Heart left ventricle (tissue), 13 donors: ENCODE measurements around the gene ENTPD8.

Source experiments
- POLR2A ChIP-seq, 2 donors: fragments of 450-650 bp; IDR thresholded peaks; one replicate each; pipeline ENCODE4 v1.6.1; 2017; ENCODE audit warnings: antibody characterized with exemption in 2 of 2, mild to moderate bottlenecking in 2 of 2, moderate library complexity in 2 of 2
- TF ChIP-seq, protein P1 (sequence below), 12 donors: fragments of 200-600 bp; sonication (generic) in 4 of 12; IDR thresholded peaks; one replicate each; pipeline versions ENCODE4 v1.5.0 to v1.8.0; 2018 to 2022; ENCODE audit warnings: antibody characterized with exemption in 12 of 12, mild to moderate bottlenecking in 5 of 12
- donor health status: ischemic (EF 13 %, LVEDD 7.1; RV severe dilation, severe dysfunction).
- donor health status: DM: no; HTN: yes; CAD: no.
- donor health status: DM: no; HTN: no; CAD: no.
- donor health status: ischemic (EF 25% LVEDD 6.9; RV normal size, moderate dysfunction).
- donor health status: ischemic (EF 25% LVEDD 5.7; RV mildly dilated, moderate dysfunction).
- donor health status: ischemic (EF 35%, LVEDD 5.7; RV mildly dilated, moderate dysfunction).
- donor health status: nonischemic (EF 11% LVEDD 7.7; RV severe dilation, severe dysfunction).
- donor health status: DM: yes; HTN: yes; CAD: no.
- donor health status: PGD.
- donor health status: ischemic (EF 29% LVEDD 5.4; RV normal size, mild dysfunction).
- donor health status: nonischemic (EF 23%, LVEDD 6.1; RV moderate dilation, normal function).

DNA sequence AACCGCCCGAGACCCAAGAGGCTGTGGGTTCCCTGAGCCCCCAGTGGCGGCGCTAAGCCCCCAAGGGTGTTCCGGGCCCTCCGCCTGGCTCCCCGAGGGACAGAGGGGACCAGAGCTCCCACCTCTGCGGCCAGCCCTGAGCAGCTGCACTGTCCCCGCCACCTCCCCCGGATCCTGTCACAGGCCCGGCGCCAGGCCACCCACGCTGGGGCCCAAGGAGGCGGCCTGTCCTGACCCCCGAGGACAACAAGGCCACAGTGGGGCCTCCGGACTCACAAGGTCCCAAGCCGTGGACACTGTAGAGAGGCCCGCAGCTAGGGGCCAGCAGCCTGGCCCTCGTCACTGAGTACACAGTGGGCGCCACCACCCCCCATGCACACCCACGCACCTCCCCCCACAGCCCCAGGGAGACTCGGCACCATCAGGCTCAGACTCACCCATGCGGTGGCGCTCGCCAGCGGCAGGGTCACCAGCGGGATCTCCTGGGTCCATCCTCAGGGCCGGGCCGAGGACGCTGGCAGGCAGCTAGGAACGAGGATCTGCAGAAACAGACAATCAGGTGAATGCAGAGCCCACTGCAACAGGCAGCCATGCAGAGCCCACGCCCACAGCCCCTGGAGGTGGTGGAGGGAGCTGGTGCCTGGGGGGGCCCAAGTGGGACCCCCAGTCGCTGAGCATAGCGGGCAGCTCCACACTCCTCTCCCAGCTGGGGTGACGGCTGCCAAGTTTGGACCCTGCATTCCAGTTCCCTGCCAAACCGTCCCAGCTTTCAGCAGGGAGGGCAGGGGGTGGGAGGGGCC lies 46.1 kb downstream of the ENTPD8 start:
- TF ChIP-seq, protein P1, sequence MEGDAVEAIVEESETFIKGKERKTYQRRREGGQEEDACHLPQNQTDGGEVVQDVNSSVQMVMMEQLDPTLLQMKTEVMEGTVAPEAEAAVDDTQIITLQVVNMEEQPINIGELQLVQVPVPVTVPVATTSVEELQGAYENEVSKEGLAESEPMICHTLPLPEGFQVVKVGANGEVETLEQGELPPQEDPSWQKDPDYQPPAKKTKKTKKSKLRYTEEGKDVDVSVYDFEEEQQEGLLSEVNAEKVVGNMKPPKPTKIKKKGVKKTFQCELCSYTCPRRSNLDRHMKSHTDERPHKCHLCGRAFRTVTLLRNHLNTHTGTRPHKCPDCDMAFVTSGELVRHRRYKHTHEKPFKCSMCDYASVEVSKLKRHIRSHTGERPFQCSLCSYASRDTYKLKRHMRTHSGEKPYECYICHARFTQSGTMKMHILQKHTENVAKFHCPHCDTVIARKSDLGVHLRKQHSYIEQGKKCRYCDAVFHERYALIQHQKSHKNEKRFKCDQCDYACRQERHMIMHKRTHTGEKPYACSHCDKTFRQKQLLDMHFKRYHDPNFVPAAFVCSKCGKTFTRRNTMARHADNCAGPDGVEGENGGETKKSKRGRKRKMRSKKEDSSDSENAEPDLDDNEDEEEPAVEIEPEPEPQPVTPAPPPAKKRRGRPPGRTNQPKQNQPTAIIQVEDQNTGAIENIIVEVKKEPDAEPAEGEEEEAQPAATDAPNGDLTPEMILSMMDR (IDR thresholded peaks at IDR 0.05), result no peak
- no peak for TF ChIP-seq POLR2A (IDR thresholded peaks at IDR 0.05)
